Common myeloid progenitor, CD34-positive (primary cell): ENCODE data around the gene DMRTC2. TPM values are rescaled to one million over a fixed set of nuclear protein-coding genes. Genes with fewer than 3 reads are reported as not detected.

Source experiments
- CTCF ChIA-PET: fragments of 350-600 bp; sonication (Branson Sonifier 250); formaldehyde crosslinking; loops from one replicate; lab custom pipeline; 2021; ENCODE audit warnings: antibody characterized with exemption; lab: Charles Lee
- POLR2A ChIA-PET: fragments of 350-600 bp; sonication (Branson Sonifier 250); formaldehyde crosslinking; loops from one replicate; lab custom pipeline; 2021; ENCODE audit warnings: antibody characterized with exemption; lab: Charles Lee
- DNase-seq, 3 donors: peaks; one replicate each; pipeline versions ENCODE4 v3.0.0 to v3.0.0-alpha.2; 2013
- H3K27ac ChIP-seq, 2 experiments: 1 replicate in 1 of 2; 2 replicates in 1 of 2; pipeline ENCODE4 v1.7.0; 2013; ENCODE audit warnings: inconsistent platforms in 2 of 2, low read length in 2 of 2, mild to moderate bottlenecking in 2 of 2, low read depth in 1 of 2, moderate library complexity in 1 of 2; ENCODE audit not compliant: severe bottlenecking in 2 of 2, insufficient read depth in 1 of 2, poor library complexity in 1 of 2
- H3K27me3 ChIP-seq, 5 experiments: replicated peaks in 2 of 5; 1 replicate in 3 of 5; 2 replicates in 2 of 5; pipeline versions ENCODE4 v1.6.1 to v1.7.0; 2013; ENCODE audit warnings: low read length in 4 of 5, mild to moderate bottlenecking in 2 of 5, moderate library complexity in 2 of 5, inconsistent platforms in 1 of 5; ENCODE audit not compliant: insufficient read depth in 5 of 5, control insufficient read depth in 4 of 5
- H3K36me3 ChIP-seq, 4 experiments: 1 replicate in 2 of 4; 2 replicates in 2 of 4; pipeline versions ENCODE4 v1.6.1 to v1.7.0; 2013; ENCODE audit warnings: low read length in 3 of 4, control low read depth in 1 of 4, mild to moderate bottlenecking in 1 of 4; ENCODE audit not compliant: control insufficient read depth in 4 of 4, insufficient read depth in 4 of 4
- H3K4me1 ChIP-seq, 4 experiments: 1 replicate in 3 of 4; 2 replicates in 1 of 4; pipeline versions ENCODE4 v1.6.1 to v1.7.1; 2013; ENCODE audit warnings: low read length in 3 of 4, mild to moderate bottlenecking in 3 of 4, control low read depth in 1 of 4, inconsistent platforms in 1 of 4, moderate library complexity in 1 of 4; ENCODE audit not compliant: control insufficient read depth in 4 of 4, insufficient read depth in 4 of 4; ENCODE audit errors: control extremely low read depth in 1 of 4
- H3K4me3 ChIP-seq, 7 experiments: 1 replicate in 4 of 7; 2 replicates in 3 of 7; pipeline versions ENCODE4 v1.5.1 to v1.7.0; 2013; ENCODE audit warnings: mild to moderate bottlenecking in 7 of 7, low read length in 6 of 7, moderate library complexity in 6 of 7, inconsistent platforms in 2 of 7, low read depth in 2 of 7, control low read depth in 1 of 7; ENCODE audit not compliant: insufficient read depth in 4 of 7, control insufficient read depth in 1 of 7; ENCODE audit errors: extremely low read depth in 1 of 7
- H3K9me3 ChIP-seq, 5 experiments: 1 replicate in 4 of 5; 2 replicates in 1 of 5; pipeline versions ENCODE4 v1.6.1 to v1.7.1; 2013; ENCODE audit warnings: low read length in 4 of 5, mild to moderate bottlenecking in 2 of 5, inconsistent platforms in 1 of 5, low read depth in 1 of 5, moderate library complexity in 1 of 5; ENCODE audit not compliant: control insufficient read depth in 4 of 5, insufficient read depth in 2 of 5; ENCODE audit errors: control extremely low read depth in 1 of 5
- WGBS: methylation state at CpG from one replicate; pipeline ENCODE4 v1.1.5; 2013; ENCODE audit not compliant: insufficient coverage; 5-methylcytosine and 5-hydroxymethylcytosine counted together
- polyA plus RNA-seq: library from polyadenylated mRNA; unstranded; fragments of 120-200 nt; gene quantifications from one replicate; pipeline ENCODE4 v1.2.1, GENCODE V29; 2013

DMRTC2 gene
- not detected for polyA plus RNA-seq

DNA sequence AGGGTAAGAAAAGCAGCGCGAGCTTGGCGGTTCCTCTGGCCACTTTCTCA is at the start of gene DMRTC2:
TSS of gene DMRTC2 (plus strand) at position 42 of the 50 bp plus-strand sequence. CDS start 2,387 bp downstream, outside the sequence.
- peaks cover 0 to 3% (median 0%) of the 10 kb centered on the region in 5 experiments for H3K27me3 ChIP-seq
- DNase-seq, result no peak
- POLR2A ChIA-PET, result no interaction called here
- H3K9me3 ChIP-seq, result no peaks in the 10 kb centered on the region
- H3K27ac ChIP-seq, result no peak within 1 kb of the TSS
- H3K36me3 ChIP-seq, result no peaks in the 10 kb centered on the region
- CTCF ChIA-PET, result no interaction called here
- H3K4me1 ChIP-seq, result peaks cover 0 to 5% (median 0%) of the 10 kb centered on the region in 4 experiments
- WGBS, result 100% methylated on average over 3 of the region's 3 CpGs
- H3K4me3 ChIP-seq, result no peak within 1 kb of the TSS

- H3K4me1 ChIP-seq, result peaks cover 0 to 11% (median under 1%) of the 10 kb centered on the region in 4 experiments
Measured at GRCh38 chr19:41796362-41796761, 48.5 kb upstream of the DMRTC2 start, which contains the start of gene CEACAM3. Gene CEACAM3, plus strand, starts transcription at chr19:41796587. Its CDS starts 91 bp downstream, at chr19:41796678.

GRCh38 chr19:41796901-41797300 is 47.9 kb upstream of the DMRTC2 start:
- Histone ChIP-seq H3K27ac (no peak overlapping the region), H3K9me3 (peaks cover 0 to 8% (median 0%) of the 10 kb centered on the region in 5 experiments), H3K4me3 (peak overlapping the region in 1 of 7 experiments; percentile 47), H3K4me1 (peaks cover 2 to 16% (median 4%) of the 10 kb centered on the region in 4 experiments), H3K27me3 (no peaks in the 10 kb centered on the region), H3K36me3 (no peaks in the 10 kb centered on the region)
- ChIA-PET POLR2A (no interaction called here), CTCF (interaction anchor here (1.2 to 2.6 kb wide), 3 partner anchors 11 to 44 kb away, joined by 6 to 13 read pairs (median 7); no protein-coding TSS in a partner anchor)
- no peak for DNase-seq
- whole genome bisulfite sequencing, result 100% methylated on average over 1 of the region's 1 CpG

More at GRCh38 chr19:41796362-41796761, 48.5 kb upstream of the DMRTC2 start, which contains the start of gene CEACAM3:
- no peaks in the 10 kb centered on the region for H3K27me3 ChIP-seq
- H3K9me3 ChIP-seq, result peaks cover 0 to 7% (median 0%) of the 10 kb centered on the region in 5 experiments
- H3K27ac ChIP-seq, result no peak within 1 kb of the TSS
- ChIA-PET POLR2A (no interaction called here), CTCF (interaction anchor here (1.2 to 7.7 kb wide), 9 partner anchors 11 to 89 kb away, joined by 4 to 250 read pairs (median 6); no protein-coding TSS in a partner anchor)
- H3K4me3 ChIP-seq, result peak within 1 kb of the TSS in 1 of 7 experiments; percentile 47
- H3K36me3 ChIP-seq, result no peaks in the 10 kb centered on the region
- DNase-seq, result no peak

- ChIA-PET CTCF (interaction anchor here (4.0 kb wide), 1 partner anchor 12 kb away, joined by 14 read pairs; no protein-coding TSS in a partner anchor), POLR2A (no interaction called here)
- 98% methylated on average over 5 of the region's 9 CpGs for WGBS
- H3K4me3 ChIP-seq, result peak overlapping the region in 1 of 7 experiments; percentile 27
- peaks cover 17 to 41% (median 25%) of the 10 kb centered on the region in 4 experiments for H3K4me1 ChIP-seq
- no peaks in the 10 kb centered on the region for H3K36me3 ChIP-seq
- no peak overlapping the region for H3K27ac ChIP-seq
- peaks cover 0 to 8% (median 0%) of the 10 kb centered on the region in 5 experiments for H3K9me3 ChIP-seq
- H3K27me3 ChIP-seq, result no peaks in the 10 kb centered on the region
- no peak for DNase-seq
Measured at GRCh38 chr19:41799444-41800000, 45.3 kb upstream of the DMRTC2 start.

- CTCF ChIA-PET, result interaction anchor here (1.3 to 4.0 kb wide), 5 partner anchors 9 to 20 kb away, joined by 4 to 29 read pairs (median 14); no protein-coding TSS in a partner anchor
- Histone ChIP-seq H3K27ac (no peak overlapping the region), H3K4me3 (peak overlapping the region in 2 of 7 experiments; percentile 17 to 37), H3K9me3 (peaks cover 0 to 8% (median 0%) of the 10 kb centered on the region in 5 experiments), H3K36me3 (no peaks in the 10 kb centered on the region), H3K27me3 (no peaks in the 10 kb centered on the region), H3K4me1 (peaks cover 21 to 44% (median 29%) of the 10 kb centered on the region in 4 experiments)
- POLR2A ChIA-PET, result no interaction called here
- 86% methylated on average over 2 of the region's 4 CpGs for WGBS
- DNase-seq, result no peak
Measured at GRCh38 chr19:41801031-41801430, 43.8 kb upstream of the DMRTC2 start.

GRCh38 chr19:41801792-41802211 is 43.0 kb upstream of the DMRTC2 start:
- WGBS, result 33% methylated on average over 1 of the region's 2 CpGs
- CTCF ChIA-PET, result interaction anchor here (1.3 to 4.0 kb wide), 5 partner anchors 9 to 19 kb away, joined by 4 to 29 read pairs (median 14); no protein-coding TSS in a partner anchor

GRCh38 chr19:41802770-41803169 is 42.1 kb upstream of the DMRTC2 start:
- H3K4me3 ChIP-seq, result peak overlapping the region in 1 of 7 experiments; percentile 11
- H3K36me3 ChIP-seq, result no peaks in the 10 kb centered on the region
- POLR2A ChIA-PET, result no interaction called here
- peaks cover 0 to 8% (median 0%) of the 10 kb centered on the region in 5 experiments for H3K9me3 ChIP-seq
- peaks cover 22 to 37% (median 30%) of the 10 kb centered on the region in 4 experiments for H3K4me1 ChIP-seq
- 17% methylated on average over 2 of the region's 2 CpGs for WGBS
- DNase-seq, result peak in 2 of 3 donors; percentile 86 to 89
- H3K27me3 ChIP-seq, result no peaks in the 10 kb centered on the region
- CTCF ChIA-PET, result interaction anchor here (1.0 to 4.0 kb wide), 6 partner anchors 8 to 34 kb away, joined by 3 to 29 read pairs (median 10); no protein-coding TSS in a partner anchor
- H3K27ac ChIP-seq, result no peak overlapping the region

More at GRCh38 chr19:41801792-41802211, 43.0 kb upstream of the DMRTC2 start:
- H3K27me3 ChIP-seq, result no peaks in the 10 kb centered on the region
- no peak overlapping the region for H3K27ac ChIP-seq
- POLR2A ChIA-PET, result no interaction called here
- H3K9me3 ChIP-seq, result peaks cover 0 to 8% (median 0%) of the 10 kb centered on the region in 5 experiments
- H3K36me3 ChIP-seq, result no peaks in the 10 kb centered on the region
- DNase-seq, result peak in 2 of 3 donors; percentile 82 to 87
- no peak overlapping the region for H3K4me3 ChIP-seq
- H3K4me1 ChIP-seq, result peaks cover 21 to 37% (median 29%) of the 10 kb centered on the region in 4 experiments
